AG10803 (cell line): ENCODE data around the gene FNDC8.
"Not testable (repeated sequence)": the region's sequence is repeated elsewhere in the genome, so short reads cannot be mapped to it uniquely, and the experiment has no call there.

Experiments
- DNase-seq: peaks from one replicate; pipeline ENCODE4 v3.0.0; 2010; ENCODE audit warnings: low read depth
- H3K4me3 ChIP-seq: 2 replicates; pipeline ENCODE4 v1.5.1; 2011; ENCODE audit warnings: mild to moderate bottlenecking, low read length, control low read depth
- TF ChIP-seq, protein P1 (sequence below): conservative IDR thresholded peaks from 2 replicates; pipeline ENCODE4 v1.5.1; 2011; ENCODE audit warnings: mild to moderate bottlenecking, low read length, control low read depth, inconsistent platforms

FNDC8 gene

DNA sequence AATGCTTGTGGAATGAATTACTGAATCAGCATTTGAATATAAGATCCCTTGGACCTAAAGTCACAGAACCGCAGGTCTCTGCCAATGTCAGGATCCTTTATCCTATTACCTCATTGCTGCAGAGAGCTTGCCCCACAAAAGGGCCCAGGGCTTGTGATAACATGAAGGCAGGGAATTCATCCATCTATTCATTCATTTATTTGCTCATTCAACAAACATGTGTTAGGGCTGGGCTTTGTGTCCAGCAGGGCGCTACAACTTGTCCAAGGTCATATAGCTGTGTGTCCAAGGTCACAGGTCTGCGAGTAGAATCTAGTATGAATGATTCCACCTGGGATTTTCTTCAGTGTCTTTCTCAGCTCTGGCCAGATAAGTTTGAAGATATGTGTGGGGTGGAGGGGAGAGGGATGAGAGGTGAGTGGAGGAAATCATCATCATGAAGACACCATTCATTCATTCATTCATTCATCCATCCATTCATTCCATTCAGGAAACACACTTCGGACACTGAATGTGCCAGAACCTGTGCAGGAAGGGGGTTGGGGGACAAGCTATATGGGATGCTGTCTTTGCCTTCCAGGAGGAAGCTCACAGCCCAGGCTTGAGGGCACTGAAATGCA is 24.9 kb downstream of the FNDC8 start:
- TF ChIP-seq, protein P1, sequence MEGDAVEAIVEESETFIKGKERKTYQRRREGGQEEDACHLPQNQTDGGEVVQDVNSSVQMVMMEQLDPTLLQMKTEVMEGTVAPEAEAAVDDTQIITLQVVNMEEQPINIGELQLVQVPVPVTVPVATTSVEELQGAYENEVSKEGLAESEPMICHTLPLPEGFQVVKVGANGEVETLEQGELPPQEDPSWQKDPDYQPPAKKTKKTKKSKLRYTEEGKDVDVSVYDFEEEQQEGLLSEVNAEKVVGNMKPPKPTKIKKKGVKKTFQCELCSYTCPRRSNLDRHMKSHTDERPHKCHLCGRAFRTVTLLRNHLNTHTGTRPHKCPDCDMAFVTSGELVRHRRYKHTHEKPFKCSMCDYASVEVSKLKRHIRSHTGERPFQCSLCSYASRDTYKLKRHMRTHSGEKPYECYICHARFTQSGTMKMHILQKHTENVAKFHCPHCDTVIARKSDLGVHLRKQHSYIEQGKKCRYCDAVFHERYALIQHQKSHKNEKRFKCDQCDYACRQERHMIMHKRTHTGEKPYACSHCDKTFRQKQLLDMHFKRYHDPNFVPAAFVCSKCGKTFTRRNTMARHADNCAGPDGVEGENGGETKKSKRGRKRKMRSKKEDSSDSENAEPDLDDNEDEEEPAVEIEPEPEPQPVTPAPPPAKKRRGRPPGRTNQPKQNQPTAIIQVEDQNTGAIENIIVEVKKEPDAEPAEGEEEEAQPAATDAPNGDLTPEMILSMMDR: no peak
- no peak overlapping the region for H3K4me3 ChIP-seq
- DNase-seq: no peak

DNA sequence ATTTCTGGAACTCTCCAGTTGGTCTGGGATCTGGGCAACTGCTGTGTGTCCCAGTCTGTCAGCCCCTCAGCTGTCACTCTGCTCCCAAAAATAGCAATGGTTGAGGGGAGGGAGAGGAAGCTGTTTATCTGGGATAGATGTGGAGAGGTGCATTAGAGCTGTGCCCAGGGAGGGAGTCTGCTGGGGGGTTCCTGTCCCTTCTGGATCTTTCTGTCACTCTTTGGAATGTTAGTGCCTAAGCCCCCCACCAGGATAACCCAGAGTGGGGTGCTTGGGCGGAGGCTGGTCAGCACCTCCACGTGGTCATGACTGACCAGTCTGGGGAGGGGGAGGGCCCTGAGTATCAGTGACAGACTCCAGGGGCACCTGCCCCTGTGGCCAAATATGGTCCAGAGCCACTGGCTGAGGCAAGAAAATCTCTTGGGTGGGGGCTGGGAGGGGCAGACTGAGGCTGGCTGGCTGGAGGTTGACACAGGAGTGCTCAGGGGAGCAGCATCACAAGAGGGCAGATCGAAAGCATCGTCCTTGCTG is 26.0 kb downstream of the FNDC8 start, which contains the start of gene UNC45B:
Gene UNC45B (plus strand): TSS at position 443 of the 531 bp plus-strand sequence. CDS start 447 bp downstream, outside the sequence.
- DNase-seq: no peak
- TF ChIP-seq, protein P1: no peak
- H3K4me3 ChIP-seq: no peak within 1 kb of the TSS

DNA sequence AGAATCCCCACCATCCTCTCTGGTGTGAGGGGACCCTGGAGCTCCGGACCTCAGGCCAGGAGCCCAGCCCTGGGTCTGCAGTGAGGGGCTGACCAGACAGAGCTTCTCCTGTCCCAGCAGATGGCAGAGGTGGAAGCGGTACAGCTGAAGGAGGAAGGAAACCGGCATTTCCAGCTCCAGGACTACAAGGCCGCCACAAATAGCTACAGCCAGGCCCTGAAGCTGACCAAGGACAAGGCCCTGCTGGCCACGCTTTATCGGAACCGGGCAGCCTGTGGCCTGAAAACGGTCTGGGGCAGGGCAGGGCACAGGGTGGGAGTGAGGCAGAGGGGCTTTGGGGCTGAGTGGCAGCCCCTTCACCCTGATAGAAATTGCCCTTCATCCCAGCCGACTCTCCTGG is 26.7 kb downstream of the FNDC8 start:
- no peak for DNase-seq
- H3K4me3 ChIP-seq: no peak overlapping the region
- TF ChIP-seq, protein P1: no peak

DNA sequence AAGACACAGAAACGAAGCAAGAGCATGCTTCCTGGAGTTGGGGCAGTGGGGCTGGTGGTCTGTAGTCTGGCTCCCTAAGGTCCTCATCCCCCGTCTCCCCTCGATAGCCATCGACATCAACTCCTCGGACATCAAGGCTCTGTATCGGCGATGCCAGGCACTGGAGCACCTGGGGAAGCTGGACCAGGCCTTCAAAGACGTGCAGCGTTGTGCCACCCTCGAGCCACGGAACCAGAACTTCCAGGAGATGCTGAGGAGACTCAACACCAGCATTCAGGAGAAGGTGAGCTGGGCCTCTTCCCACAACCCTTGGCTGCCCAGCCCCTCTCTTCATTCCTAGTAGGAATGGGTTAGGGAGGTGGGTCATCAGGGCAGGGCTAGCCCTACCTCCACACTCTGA is 28.5 kb downstream of the FNDC8 start:
- DNase-seq: no peak
- H3K4me3 ChIP-seq: no peak overlapping the region

DNA sequence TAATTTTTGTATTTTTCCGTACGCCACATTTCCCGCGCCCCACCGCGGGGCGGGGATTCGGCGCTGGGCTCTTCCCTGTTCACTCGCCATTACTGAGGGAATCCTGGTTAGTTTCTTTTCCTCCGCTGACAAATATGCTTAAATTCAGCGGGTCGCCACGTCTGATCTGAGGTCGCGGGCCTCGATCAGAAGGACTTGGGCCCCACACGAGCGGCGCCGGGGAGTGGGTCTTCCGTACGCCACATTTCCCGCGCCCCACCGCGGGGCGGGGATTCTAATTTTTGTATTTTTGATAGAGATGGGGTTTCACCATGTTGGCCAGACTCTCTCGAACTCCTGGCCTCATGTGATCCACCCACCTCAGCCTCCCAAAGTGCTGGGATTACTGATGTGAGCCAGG is 29.7 kb downstream of the FNDC8 start:
- not testable (repeated sequence) for DNase-seq, H3K4me3 ChIP-seq

More for the DNA sequence above, 28.5 kb downstream of the FNDC8 start:
- TF ChIP-seq, protein P1: no peak

DNA sequence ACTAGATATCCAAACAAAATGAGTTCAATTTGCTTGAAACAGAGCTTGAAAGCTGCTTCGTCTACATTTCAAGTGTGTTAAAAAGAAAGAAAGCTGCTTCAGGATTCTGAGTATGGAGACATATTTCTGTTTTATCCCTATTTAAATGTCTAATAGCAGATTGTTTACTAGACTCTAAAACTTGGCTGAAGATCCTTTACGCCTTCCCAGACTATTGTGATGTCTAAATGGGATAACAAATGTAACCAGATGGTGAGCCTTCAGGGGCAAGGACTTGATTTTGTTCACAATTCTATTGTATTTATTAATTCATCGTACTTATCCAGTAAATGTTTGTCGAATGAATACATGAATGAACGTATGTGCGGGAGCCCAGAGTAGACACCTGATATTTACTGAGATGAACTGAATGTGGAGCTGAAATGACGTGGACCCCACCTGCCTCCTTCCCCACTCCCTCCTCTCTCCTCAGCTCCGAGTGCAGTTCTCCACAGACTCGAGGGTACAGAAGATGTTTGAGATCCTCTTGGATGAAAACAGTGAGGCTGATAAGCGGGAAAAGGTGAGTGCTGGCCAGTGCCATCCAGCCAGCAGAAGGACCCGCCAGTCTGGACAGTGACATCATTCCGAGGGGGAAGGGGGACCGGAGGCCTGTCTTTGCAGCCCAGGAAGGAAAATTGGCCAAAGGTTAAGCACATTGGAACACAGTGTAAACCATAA is 31.2 kb downstream of the FNDC8 start:
- no peak overlapping the region for H3K4me3 ChIP-seq
- TF ChIP-seq, protein P1: no peak
- DNase-seq: no peak

DNA sequence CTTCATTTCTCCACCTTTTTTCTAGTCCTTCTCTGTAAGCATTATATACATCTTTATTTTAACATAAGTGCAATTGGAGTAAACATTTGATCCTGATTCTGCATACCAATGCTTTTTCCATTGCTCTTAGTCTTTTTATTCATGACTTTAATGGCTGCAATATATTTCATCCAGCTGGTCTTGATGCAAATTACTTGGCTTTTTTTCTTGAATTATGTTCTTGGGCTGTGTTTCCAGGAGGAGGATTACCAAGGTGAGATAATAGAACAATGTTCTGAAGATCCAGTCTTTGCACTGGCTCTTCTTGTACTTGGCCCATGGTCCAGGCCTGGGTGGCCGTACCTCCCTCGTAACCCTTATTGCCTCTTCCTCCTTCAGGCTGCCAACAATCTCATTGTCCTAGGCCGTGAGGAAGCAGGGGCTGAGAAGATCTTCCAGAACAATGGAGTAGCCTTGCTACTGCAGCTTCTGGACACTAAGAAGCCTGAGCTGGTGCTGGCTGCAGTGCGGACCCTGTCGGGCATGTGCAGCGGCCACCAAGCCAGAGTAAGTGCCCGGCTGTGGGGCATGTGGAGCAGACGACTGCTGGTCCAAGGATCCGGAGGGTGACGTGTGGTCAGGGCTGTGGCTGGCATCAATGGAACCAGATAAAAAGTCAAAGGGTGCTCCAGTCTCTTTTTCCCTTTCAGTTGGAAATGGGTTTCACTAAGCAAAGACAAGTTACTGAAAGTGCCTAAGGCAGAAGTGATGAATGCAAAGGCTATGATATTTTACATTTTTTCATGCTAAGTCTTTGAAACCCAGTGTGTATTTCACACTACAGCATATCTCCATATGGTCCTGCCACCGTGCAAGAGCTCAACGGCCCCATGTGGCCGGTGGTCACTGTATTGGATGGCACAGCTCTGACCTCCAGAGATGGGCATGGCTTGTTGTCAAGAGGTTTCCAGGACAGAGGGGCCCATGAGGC is 33.1 kb downstream of the FNDC8 start:
- H3K4me3 ChIP-seq: no peak overlapping the region
- TF ChIP-seq, protein P1: no peak
- DNase-seq: no peak
